GM21825 (cell line): ENCODE measurements around the gene ZBTB20.

Experiments
- ATAC-seq: cut with Tn5 transposase; IDR thresholded peaks from one replicate; pipeline ENCODE4 v1.9.1; 2021; ENCODE audit warnings: mild to moderate bottlenecking, moderate library complexity; ENCODE audit not compliant: unreplicated experiment

Gene ZBTB20

DNA sequence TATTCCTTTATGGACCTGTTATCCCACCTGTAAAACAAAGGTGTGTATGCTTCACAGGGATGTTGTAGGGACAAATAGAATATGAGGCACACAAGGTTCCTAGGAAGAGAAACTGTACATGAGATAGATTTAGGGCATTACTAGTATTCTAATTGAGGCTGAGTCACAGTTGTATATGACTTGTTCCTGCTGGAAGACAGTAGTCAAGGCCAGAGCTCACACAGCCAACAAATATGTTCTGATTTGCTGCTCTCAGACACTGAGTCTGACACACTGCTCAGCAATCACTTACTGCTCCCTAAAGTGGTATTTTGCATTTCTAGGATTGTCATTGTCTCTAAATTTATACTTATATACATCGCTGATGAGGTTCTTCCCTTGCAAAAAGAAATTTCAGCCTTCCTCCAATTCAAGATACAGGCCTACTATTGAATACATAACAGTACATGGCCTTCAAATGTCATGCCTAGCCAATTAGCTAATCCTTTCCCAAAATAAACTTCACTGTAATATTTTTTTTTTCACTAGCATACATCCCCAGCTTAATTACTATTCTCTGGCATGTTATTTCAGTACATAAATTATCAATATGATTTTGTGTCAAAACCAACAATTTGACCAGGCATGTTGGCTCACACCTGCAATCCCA is 783.4 kb downstream of the ZBTB20 start:
- ATAC-seq = no peak

DNA sequence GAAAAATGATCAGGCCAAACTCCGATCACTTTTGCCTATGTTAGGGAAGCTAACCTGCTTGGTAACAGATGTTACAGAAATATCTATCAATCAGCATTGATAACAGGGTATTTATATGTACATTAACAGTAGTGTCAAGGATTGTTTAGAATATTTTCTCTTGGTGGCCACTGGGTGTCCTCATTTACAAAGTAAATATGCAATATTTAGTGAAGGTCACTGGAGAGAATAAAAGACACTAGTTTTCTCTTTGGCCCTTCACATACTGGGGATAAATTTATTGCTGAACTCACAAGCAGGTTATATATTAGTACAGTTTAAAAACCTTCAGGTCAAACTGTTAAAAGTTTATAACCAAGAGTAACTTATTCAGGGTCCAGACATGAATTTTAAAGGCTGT is 784.3 kb downstream of the ZBTB20 start:
- no peak for ATAC-seq

DNA sequence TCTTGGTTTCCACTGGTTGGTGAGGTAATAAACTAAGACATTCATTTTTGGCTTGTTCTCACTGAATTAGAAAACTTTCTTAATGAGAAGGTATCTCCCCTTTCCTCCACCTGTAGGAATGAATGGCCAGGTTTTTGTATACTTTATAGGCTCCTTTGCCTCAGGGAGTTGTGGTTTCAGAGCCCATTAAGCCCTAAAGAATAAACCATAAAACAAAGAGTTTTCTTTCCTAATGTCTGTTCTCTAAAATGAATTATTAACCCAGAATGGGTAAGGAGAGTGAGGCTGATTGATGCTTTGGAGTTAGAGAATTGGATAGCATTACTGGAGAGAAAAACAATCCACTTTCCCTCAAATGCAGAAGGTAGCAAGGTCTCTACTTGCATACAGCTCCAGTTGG is 785.7 kb downstream of the ZBTB20 start:
- ATAC-seq = no peak

DNA sequence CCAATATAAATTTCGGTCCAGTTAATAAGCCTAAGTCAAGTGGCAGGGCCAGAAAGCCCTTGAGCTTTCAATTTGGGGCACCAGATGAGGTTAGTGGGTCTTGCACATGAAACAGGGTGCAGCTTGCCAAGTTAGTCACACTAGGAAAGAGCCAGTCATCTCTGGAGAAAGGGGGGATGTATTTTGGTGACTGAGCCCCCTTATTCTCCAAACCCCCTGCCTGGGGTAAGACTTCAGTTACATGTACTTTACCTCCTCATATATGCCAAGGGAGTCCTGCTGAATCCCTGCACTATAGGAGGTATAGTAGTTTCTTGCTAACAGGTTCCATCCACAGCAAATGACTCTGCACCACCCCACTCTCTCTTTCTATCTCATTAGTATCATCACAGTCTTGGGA is 790.6 kb downstream of the ZBTB20 start:
- ATAC-seq = no peak

DNA sequence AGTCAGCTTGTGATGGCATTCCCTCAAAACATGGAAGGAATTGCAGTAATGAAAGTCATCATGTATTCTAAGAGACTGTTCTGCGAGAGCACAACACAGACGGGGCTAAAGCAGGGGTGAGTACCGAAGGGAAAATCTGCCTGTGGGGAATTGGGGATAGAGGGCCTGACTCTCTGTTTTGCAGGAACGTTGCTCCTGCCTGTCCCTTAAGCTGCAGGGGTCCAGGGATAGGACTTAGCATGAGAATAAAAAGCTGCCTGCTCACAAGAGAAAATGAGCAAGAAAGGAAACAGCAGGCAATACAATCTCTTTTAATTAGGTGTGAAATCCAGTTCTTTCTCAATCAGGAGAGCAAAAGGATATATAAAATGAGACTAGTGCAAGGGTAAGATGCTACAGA is 791.0 kb downstream of the ZBTB20 start:
- no peak for ATAC-seq

DNA sequence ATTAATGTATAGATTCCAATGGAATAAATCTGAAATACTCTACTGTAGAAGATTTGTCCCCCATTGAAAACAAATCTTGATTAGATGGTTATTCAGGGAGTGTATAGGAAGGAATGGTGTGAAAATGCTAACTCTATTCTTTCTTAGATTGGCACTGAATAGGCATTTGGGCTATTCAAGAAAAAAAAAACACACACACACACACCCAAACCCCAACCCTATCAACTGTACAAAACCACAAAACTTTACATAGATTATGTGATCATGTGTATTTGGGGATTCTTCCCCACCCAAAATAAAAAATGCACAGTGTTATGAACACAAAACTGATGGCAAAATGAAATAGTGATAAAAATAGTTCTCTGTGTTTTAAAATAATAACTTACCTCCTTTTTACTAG is 791.4 kb downstream of the ZBTB20 start:
- ATAC-seq = no peak

DNA sequence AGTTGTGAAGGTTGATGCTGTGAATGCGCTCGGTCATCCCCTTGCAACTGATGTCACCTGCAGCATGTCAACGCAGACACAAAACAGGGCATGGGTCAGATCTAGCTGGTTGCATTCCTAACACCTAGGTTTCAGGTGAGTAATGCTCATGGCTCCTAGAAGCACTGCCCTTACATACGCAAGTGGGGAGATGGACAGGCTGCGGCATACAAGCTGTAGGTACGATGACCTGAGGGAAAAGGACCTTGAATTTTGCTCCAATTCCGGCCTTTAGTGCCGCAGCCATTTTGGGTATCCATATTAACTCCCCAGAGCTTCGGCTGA is 795.3 kb downstream of the ZBTB20 start:
- no peak for ATAC-seq

DNA sequence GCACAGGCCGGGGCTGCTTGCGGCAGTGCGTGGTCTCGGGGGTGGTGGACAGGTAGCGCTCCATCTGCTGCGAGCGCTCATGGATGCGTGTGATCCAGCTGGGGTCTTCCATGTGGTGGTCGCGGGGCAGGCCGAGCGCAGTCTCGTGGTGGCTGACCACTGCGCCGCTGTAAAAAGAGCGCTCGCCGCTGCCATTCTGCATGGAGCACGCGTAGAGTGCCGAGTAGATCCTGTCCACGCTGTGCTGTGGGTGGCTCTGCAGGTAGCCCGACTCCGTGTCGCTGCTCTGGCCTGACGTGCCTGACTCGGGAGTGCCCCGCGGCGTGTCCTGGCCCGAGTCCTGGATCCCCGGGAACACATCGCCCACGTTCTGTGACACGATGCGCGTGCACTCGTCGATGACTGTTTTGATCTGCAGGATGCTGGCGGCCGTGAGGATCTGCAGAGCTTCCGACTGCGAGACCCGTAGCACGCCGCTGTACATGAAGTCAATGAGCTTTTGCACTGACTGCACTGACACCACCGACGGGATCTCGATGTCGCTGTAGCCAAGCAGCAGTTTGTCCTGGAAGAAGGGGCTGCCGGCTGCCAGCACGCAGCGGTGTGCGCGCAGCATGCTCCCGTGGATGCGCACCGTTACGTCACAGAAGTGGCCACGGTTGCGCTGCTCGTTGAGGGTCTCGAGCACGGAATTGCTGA is 795.8 kb downstream of the ZBTB20 start:
- ATAC-seq = no peak

DNA sequence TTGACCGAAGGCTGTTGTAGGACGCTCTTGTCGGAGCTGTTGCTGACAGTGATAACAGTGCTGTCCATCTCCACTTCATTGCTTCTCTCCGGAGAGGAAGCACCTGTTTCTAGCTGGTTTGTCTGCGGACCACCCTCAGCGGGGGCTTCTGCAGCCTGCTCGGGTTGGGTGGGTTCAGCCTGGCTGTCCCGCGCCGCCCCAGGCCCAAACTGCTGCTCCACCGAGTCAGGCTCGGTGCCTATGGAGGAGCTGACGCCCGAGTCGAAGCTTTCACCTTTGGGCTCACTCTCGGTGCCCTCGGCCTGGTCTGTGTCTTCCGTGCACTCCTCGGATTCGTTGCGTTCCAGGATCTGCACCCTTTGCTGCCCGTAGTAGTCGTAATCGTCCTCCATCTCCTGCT is 796.4 kb downstream of the ZBTB20 start:
- ATAC-seq = no peak

DNA sequence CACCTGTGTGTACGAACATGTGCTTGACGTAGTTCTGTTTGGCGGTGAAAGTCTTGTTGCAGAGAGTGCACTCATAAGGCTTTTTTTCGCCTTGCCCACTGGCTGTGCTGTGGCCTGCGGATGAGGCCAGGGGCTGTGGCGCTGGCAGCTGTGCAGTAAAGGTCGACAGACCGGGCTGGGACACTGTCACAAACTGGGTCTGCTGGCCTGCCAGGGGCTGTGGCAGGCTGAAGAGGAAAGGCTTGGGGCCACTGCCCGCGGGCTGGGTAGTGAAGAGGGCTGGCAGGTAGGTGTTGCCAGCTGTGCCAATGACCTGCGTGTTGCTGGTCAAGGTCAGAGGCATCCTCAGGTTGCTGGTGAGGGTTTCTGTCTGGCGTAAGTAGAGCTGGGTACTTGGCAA is 796.8 kb downstream of the ZBTB20 start:
- ATAC-seq = no peak

DNA sequence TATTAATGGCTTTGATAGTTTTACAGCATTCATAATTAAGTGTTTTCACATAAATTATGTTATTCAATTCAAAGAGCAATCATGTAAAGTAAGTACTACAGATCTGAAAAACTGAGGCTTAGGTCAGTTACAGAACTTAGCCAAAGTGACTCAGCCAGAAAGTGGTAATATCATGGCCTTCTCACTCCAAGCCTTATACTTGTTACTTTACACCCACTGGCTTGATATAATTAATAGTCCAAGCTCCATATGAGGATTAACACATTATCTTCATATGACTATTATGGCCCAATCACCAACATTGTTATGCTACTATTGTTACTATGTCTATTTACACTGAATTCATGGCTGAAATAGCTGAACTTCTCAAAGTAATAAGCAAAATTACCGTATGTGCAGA is 802.6 kb downstream of the ZBTB20 start:
- no peak for ATAC-seq

DNA sequence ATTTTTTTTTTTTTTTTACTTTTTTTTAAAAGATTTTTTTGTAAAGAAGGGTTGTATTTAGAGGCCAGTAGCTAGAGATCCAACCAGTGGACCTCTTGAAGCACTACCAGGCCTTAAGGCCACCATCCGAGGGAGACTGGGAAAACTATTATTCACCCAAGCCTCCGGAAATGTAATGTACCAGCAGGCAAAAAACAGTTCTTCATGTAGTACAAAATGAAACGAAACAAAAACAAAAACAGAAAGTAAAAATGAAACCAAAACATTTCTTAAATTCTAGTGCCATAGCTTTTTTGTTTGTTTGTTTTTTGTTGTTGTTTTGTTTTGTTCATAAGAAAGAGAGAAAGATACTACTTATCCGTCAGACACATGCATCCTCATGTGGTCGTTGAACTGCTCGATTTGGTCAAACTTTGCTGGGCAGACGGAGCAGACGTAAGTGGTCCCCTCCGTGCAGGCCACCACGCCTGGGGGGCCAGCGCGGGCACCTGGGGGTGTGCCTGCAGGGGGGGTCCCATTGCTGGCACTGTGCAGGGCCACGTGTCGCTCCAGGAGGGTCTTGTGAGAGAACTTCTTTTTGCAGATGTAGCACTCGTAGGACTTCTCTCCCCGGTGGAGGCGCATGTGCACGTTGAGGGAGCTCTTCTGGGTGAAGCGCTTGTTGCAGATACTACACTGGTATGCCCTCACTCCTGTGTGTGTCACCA is 808.3 kb downstream of the ZBTB20 start:
- ATAC-seq = no peak

DNA sequence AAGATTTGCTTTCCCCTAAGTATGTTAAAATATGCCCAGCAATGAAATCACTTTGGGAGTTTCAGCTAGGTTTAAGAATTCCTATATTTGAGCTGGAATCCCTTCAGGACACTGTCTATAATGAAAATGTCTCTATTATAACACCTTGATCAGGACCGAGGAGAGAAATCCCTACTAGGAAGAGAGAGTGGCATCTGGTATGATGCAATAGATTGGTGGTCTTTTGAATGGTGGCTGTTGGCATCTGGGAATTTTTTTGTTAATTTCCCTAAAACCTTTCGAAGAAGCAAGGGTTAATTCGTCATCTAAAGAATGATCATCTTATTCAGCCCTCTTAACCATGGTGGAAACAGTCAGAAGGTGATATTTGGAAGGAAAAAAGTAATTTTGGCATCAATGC is 810.2 kb downstream of the ZBTB20 start:
- ATAC-seq = no peak

DNA sequence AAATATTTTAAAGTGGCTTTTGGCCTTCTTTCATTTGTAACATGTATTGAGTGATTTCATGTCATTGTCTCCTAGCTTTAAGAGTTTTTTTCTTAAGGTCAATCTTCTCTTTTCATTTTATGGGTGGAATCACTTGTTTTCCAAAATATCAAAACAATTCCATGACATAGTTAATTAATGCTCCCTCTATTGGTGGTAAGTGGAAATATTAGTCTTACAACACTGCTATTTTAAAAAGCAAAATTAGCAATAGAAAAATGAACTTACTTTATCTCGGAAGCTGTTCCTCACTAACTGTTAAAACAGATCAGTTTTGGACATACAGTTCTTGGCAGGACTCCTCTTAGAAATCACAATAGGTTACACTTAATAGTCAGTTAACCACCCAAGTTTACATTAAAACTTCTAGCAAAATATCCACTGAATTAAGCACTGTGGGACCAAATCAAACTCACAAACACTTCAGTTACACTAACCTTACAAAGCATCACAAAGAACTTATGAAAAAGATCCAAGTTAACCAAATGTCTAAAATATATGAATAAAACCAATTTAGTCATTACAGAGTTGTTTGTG is 810.9 kb downstream of the ZBTB20 start:
- ATAC-seq = no peak

DNA sequence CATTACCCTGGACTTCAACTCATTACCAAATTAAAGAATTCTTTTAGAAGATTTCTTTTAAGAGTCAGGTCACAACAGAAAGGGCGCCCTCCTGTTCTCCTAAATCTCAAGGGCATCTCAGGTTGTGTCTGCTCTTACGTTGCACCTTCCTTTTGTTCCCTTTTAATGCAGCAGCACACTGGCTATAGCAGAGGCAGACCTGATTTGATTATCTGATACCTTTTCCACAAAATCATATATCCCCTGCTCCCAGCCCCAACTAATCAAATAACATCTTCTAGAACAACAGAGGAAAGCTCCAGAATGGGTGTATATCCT is 813.2 kb downstream of the ZBTB20 start:
- ATAC-seq = no peak

DNA sequence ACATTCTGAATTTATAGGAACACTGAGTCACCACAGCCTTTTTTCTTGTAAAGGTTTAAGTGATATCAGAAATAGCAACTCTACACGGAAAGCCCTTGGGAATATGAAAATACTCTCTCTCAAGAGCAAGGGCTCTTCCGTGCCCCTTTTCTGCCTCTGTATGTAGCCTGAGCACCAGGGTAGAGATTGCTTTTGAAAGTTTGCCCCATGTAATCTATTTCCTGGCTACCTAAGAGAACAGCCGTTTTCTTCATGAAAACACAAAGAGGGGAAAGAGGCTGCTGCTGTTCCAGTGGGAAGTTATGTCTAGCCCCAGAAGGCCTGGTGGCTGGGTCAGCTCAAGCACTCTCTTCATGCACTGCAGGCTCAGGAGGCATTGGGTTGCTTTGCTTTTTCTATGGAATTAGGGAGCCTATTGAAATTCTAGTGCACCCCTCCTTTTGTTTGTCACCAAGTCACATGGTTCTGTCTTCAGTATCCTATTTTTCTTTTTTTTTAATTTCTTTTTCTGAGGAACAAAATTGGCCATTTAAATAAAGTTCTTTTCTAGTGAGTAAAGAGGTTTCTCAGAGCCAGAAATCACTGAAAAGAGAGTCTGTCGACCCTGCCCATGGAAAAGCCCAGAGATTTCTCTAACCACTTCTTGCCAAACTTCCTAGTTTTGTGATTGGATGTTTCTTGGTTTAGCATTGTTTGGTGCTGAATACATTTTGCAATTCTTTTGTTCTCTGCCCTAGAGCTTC is 813.7 kb downstream of the ZBTB20 start:
- ATAC-seq = no peak

DNA sequence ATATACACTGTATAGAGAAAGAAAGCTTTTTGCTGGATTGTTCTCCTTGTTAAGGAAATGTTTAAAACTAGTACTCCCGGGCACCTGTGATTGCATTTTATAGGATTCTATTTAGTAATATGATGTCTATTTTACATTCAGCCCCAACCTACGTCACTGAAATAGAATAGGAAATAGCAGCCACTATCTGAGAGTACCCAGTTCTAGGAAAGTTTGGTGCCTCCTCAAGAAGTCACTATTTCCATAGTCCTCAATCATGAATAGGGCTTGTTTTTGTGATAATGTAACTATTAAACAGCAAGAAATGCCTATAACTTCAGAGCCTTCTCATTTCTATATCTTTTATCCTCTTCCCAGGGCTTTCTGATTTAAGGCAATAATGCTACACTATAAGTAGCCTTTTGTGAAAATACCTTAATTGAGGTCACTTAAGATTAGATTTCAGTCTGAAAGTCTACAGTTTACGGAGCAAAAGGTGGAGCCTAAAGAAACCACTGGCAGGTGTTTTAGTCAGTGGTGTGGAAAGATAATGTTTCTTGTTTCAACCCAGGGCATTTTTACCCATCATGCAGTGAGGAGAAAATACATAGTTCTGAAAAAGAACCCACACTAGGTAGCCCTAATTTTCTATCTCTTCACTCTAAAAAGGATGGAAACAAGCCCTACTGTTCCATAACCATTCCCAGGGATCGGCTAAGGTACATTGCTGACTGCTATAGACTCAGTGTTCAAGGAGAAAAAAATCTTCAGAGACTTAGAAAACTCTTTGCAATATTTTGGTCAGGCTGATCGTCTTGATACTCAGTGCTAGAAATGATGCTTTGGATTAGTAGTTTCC is 814.5 kb downstream of the ZBTB20 start:
- ATAC-seq = peak; percentile 56

DNA sequence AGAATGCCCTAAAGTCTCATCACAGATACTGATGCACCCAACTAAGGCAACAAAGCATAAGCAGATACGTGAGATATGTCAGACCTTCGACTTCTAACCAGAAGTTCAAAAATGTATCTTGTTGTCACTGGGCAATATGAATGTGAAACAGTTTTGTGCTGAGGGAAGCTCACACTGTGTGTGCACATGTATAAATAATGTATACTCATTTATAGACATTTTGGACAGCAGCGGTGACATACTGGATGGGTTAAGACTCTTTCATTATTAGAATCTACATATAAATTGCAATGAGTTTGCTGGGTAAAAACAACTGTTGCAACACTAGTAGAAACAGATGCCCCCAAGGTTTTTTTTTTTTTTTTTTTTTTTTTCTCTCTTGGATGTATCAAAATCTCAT is 815.4 kb downstream of the ZBTB20 start:
- no peak for ATAC-seq

DNA sequence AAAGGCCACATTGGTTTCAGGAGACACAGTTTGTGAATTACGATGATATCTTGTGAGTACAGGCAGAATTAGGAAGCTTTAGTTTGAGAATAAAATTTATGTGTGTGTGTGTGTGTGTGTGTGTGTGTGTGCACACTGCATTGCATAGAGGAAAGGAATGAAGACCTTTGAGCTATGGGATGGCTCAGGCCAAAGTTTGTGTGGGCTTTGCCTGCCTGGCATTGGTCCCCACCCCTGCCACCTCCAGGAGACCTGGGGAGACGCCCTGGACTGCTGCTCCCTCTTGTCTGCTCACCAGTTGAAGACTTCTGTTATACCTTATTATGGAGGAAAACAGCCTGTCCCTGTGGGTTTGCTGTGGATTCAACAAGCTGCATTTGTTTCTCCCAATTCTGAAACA is 816.1 kb downstream of the ZBTB20 start:
- no peak for ATAC-seq

DNA sequence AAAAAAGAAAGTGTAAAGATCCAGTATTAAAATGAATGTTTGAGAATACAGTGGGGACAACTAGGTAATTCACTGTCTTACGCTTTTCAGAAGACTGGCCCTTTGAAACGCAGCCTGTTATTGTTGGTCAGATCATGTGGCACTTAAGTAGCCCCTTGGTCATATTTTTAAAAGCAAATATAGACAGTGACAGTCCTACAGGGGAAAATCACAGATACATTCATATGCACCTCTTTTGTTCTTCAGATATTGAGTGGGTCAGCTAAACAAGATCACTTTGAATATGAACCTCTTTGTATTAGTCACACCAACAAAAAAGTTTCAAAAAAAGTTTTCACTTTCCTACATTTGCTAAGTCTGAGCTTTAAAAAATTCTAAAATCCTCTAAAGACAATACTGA is 817.3 kb downstream of the ZBTB20 start:
- no peak for ATAC-seq

DNA sequence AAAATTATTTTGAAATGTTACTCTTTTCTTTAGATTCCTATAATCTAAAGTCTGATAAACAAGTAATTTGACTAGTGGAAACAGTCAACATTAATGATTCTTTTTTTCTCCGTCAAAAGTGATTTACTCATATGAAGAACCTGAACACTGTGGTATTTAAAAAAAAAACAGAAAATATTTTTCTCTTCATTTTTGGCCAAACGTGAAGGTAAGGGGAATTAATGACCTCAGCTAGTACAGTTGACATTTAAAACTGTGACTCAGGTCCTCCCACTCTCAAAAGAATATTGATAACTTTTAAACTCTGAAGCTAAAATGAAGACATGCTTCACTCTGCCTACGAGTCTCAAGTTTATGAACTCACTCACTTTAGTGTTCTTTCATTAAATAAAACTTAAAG is 818.7 kb downstream of the ZBTB20 start:
- no peak for ATAC-seq
